Lower leg skin (tissue), 4 donors: ENCODE measurements around the gene HS3ST6. TPM values are rescaled to one million over a fixed set of nuclear protein-coding genes. Genes with fewer than 3 reads are reported as not detected.
"Not testable (repeated sequence)": the region's sequence is repeated elsewhere in the genome, so short reads cannot be mapped to it uniquely, and the experiment has no call there.

ENCODE experiments used
- DNase-seq, 2 donors: peaks; one replicate each; pipeline ENCODE4 v3.0.0-alpha.2; 2019; ENCODE audit warnings: low spot score in 2 of 2
- H3K4me3 ChIP-seq: fragments of 200-600 bp; sonication (generic); 2 replicates; pipeline ENCODE4 v1.5.1; 2017; ENCODE audit warnings: mild to moderate bottlenecking, low read depth; ENCODE audit not compliant: poor library complexity, severe bottlenecking
- POLR2A ChIP-seq, 2 donors: fragments of 450-650 bp; IDR thresholded peaks; one replicate each; pipeline ENCODE4 v1.6.1; 2016 to 2017; ENCODE audit warnings: antibody characterized with exemption in 2 of 2, mild to moderate bottlenecking in 1 of 2, moderate library complexity in 1 of 2
- WGBS, 2 donors: methylation state at CpG; one replicate each; pipeline ENCODE4 v1.1.5; 2018; 5-methylcytosine and 5-hydroxymethylcytosine counted together
- intact Hi-C: fragments of 100-400 bp; cut with DNase I; formaldehyde crosslinking; loops from one replicate; pipeline ENCODE4 v1.15.0; 2023; ENCODE audit warnings: low total_unique reads
- total RNA-seq, 4 donors: library from RNA; depleted of rRNA; stranded (reverse); fragments of >200 nt; gene quantifications; one replicate each; pipeline ENCODE4 v1.1.0, GENCODE V29; 2016
- TF ChIP-seq, protein P1 (sequence below), 3 donors: fragments of 450-650 bp; IDR thresholded peaks; one replicate each; pipeline ENCODE4 v1.5.1; 2016; ENCODE audit warnings: antibody characterized with exemption in 3 of 3, mild to moderate bottlenecking in 3 of 3, moderate library complexity in 2 of 3

Gene HS3ST6
- total RNA-seq, 4 donors from 2014 or later = 103 to 153 (median 120) TPM

- no peak for DNase-seq
- intact Hi-C loops = no loop called here
- peak overlapping the region; percentile 72 for H3K4me3 ChIP-seq
- WGBS, 2 donors = 6 to 8% methylated on average over 12 to 13 of the region's 17 CpGs
- TF ChIP-seq POLR2A (IDR thresholded peaks at IDR 0.05) = no peak
- TF ChIP-seq, protein P1, sequence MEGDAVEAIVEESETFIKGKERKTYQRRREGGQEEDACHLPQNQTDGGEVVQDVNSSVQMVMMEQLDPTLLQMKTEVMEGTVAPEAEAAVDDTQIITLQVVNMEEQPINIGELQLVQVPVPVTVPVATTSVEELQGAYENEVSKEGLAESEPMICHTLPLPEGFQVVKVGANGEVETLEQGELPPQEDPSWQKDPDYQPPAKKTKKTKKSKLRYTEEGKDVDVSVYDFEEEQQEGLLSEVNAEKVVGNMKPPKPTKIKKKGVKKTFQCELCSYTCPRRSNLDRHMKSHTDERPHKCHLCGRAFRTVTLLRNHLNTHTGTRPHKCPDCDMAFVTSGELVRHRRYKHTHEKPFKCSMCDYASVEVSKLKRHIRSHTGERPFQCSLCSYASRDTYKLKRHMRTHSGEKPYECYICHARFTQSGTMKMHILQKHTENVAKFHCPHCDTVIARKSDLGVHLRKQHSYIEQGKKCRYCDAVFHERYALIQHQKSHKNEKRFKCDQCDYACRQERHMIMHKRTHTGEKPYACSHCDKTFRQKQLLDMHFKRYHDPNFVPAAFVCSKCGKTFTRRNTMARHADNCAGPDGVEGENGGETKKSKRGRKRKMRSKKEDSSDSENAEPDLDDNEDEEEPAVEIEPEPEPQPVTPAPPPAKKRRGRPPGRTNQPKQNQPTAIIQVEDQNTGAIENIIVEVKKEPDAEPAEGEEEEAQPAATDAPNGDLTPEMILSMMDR (IDR thresholded peaks at IDR 0.05) = no peak
Measured at GRCh38 chr16:1942047-1942809, 24.0 kb upstream of the HS3ST6 start.

DNA sequence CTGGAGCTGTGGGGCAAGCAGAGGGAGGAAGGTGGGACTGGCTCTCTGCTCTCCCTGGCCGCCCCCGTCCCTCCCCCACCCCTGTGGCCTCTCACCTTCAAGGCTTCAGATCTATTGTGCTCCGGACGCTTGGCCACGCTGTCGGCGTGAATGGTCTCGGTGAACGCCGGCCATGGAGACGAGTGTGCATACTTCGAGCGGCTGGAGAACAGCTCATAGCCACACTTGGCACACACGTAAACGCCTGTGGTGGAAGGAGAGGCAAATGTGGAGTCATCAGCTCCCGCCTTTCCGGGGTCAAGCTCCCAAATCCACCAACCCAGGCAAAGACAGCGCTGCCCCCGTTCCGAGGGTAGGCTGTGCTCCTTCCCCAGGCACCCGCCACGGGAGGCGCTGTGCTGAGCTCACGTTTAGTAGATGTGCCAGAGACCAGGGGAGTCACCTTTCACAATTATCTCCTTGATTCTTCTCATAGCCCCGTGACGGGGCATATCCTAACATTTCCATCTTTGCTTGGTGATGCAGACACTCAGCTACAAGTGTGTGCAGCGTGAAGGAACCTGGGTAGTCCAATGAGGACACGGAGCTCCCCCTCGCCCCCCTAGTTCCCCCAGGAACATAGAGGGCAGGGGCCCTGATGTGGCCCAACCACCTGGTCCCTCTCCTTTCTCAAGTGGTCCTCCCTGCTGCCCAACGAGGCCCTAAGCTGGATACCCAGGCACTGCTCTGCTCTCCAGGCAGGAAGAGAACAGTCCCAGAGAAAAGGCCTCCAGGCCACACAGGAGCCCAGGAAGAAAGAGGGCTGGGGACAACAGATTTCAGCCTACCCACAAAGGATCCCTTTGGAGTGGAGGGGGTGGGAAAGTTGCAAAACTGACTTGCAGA lies 23.2 kb upstream of the HS3ST6 start:
- intact Hi-C loops = no loop called here
- TF ChIP-seq POLR2A (IDR thresholded peaks at IDR 0.05) = no peak
- TF ChIP-seq, protein P1 (IDR thresholded peaks at IDR 0.05) = no peak
- H3K4me3 ChIP-seq = no peak overlapping the region
- 85 to 88% methylated on average over 27 to 30 of the region's 30 CpGs for WGBS, 2 donors
- no peak for DNase-seq

GRCh38 chr16:1940273-1941161 lies 22.3 kb upstream of the HS3ST6 start:
- no peak for DNase-seq
- intact Hi-C loops = no loop called here
- 88 to 91% methylated on average over 23 of the region's 23 CpGs for WGBS, 2 donors
- H3K4me3 ChIP-seq = no peak overlapping the region
- TF ChIP-seq, protein P1 (IDR thresholded peaks at IDR 0.05) = no peak
- no peak for TF ChIP-seq POLR2A (IDR thresholded peaks at IDR 0.05)

DNA sequence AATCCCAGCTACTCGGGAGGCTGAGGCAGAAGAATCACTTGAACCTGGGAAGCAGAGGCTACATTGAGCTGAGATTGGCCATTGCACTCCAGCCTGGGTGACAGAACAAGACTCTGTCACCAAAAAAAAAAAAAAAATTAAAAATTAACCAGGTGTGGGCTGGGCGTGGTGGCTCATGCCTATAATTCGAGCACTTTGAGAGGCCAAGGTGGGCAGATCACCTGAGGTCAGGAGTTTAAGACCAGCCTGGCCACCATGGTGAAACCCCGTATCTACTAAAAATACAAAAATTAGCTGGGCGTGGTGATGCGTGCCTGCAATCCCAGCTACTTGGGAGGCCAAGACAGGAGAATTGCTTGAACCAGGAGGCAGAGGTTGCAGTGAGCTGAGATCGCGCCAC lies 21.6 kb upstream of the HS3ST6 start:
- H3K4me3 ChIP-seq, DNase-seq: not testable (repeated sequence)
- 93 to 97% methylated on average over 8 of the region's 8 CpGs for WGBS, 2 donors
- intact Hi-C loops = loop anchor here (10.0 kb wide), 1 partner anchor 85 kb away; no protein-coding TSS in a partner anchor

- 90 to 92% methylated on average over 17 of the region's 17 CpGs for WGBS, 2 donors
- TF ChIP-seq, protein P1 (IDR thresholded peaks at IDR 0.05) = no peak
- no peak for TF ChIP-seq POLR2A (IDR thresholded peaks at IDR 0.05)
- no peak for DNase-seq
- intact Hi-C loops = loop anchor here (10.0 kb wide), 1 partner anchor 84 kb away; no protein-coding TSS in a partner anchor
- no peak overlapping the region for H3K4me3 ChIP-seq
Measured at GRCh38 chr16:1938910-1939309, 20.7 kb upstream of the HS3ST6 start.
